Superior temporal gyrus (tissue), 1 donor: ENCODE data around the gene TRMT1.
"Not testable (repeated sequence)": the region's sequence is repeated elsewhere in the genome, so short reads cannot be mapped to it uniquely, and the experiment has no call there.

Experiments used
- DNase-seq: peaks from one replicate; pipeline ENCODE4 v3.0.0-alpha.2; 2016; ENCODE audit errors: extremely low spot score

Gene TRMT1

DNA sequence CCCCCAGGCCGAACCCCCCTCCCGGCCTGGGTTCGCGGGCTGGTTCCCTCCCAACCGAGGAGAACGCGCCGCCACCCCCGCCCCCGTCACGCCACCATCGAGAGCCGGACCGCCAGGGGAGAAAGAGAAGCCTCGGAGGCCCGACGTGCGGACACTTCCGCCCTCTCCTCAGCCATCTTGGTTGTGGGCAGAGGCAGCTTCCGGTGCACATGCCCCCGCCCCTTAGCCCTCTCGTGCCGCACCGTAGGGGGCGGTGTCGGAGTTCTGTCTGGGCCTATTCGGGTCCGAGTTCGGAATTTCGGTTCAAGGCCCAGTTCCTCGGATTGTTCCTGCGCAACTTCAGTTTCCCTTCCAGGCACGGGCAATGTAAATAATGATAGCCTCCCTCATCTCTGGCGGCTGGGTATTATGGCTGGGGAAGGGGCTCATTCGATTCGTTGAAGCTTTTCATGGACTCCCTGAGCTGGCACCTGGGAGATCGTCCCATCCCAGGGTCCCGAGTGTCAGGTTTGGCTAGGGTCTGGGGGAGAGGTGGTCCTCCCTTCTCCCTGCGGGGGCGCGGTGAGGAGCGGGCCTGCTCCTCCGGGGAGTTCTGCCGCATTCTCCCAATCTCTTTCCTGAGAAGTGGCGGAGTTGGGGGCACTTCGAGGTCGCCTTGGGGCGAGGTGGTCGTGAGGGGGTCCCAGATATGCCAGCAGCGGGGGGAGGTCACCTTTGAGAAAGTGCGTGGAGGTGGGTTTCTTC lies 33.8 kb upstream of the TRMT1 start, which contains the start of the genes IER2 and STX10:
TSS of gene IER2 (plus strand) at position 225 of the 744 bp plus-strand sequence. CDS start 2,776 bp downstream, outside the sequence.
TSS of gene STX10 (minus strand) at position 189 of the 744 bp plus-strand sequence. CDS start 202 bp downstream, outside the sequence.
- peak; percentile 97 for DNase-seq

- DNase-seq: no peak
Observed at GRCh38 chr19:13149628-13150186, 33.2 kb upstream of the TRMT1 start.

- not testable (repeated sequence) for DNase-seq
Observed at GRCh38 chr19:13149173-13149627, 32.7 kb upstream of the TRMT1 start.

GRCh38 chr19:13146763-13147563 lies 30.4 kb upstream of the TRMT1 start:
- DNase-seq: no peak

- DNase-seq: no peak
Observed at GRCh38 chr19:13139633-13140311, 23.2 kb upstream of the TRMT1 start.

- no peak for DNase-seq
Observed at GRCh38 chr19:13138916-13139198, 22.3 kb upstream of the TRMT1 start.

DNA sequence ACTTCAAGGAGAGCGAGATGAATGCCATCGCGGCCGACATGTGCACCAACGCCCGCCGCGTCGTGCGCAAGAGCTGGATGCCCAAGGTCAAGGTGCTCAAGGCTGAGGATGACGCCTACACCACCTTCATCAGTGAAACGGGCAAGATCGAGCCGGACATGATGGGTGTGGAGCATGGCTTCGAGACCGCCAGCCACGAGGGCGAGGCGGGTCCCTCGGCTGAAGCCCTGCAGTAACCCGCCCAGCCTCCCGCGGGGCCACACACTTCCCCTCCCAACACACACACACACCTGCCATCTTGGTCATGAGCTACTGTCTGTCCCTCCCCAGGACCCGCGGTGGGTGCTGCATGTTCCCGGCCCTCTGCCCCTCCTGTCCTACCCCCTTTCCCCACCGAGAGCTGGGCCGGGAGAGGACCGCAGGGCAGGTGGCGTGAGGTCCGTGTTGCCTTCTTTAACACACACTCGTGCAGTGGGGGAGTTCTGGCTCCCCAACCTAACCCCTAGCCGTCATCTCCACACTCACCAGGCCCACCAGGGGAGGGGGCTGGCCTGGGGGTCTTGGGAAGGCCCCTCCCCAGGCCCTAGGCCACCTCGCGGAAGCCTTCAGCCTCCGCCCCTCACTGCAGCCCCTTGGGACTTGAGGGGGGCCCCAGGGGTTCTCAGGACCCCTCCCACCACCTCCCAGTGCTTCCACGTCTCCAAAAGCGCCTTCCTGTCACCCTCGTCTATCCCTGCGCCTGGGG lies 21.8 kb upstream of the TRMT1 start:
- no peak for DNase-seq

- DNase-seq: no peak
Observed at GRCh38 chr19:13137290-13137794, 20.8 kb upstream of the TRMT1 start.

GRCh38 chr19:13135068-13136062 lies 18.8 kb upstream of the TRMT1 start:
- DNase-seq: peak; percentile 12

DNA sequence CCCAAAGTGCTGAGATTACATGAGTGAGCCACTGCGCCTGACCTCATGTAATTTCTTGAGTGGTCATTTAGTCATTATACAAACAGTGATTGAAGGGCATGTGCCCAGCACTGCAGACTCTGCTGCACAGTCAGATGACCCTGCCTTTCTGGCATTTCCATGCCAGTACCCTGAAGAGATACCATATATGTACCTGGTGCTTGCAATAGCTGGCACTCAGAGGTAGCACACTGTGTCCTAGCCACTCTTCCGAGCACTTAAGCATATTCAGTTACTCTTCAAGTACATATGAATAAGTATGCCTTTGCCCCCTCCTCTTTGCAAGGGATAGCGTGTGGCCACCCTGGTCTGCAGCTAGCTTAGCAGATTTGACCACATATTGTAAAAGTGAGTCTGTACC lies 18.1 kb upstream of the TRMT1 start:
- DNase-seq: peak; percentile 5

DNA sequence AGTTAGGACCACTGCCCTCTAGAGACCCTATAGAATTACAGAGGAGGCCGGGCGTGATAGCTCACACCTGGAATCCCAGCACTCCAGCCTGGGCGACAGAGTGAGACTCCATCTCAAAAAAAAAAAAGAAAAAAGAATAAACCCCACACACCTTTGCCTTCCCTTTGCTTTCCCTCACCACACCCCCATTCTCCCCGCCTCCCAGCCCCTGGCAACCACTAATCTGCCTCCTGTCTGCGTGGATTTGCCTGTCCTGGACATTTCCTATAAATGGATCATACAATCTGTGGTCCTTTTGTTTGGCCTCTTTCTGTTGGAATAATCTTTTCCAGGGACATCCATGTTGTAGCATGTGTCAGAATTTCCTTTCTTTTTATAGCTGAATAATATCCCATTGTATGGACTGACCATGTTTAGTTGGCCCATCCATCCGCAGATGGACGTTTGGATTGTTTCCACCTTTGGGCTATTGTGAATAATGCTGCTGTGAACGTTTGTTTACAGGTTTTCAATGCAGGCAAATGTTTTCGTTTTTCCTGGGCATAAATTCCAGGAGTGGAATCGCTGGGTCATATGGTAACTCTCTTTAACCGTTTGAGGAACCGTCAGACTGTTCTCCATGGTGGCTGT lies 16.8 kb upstream of the TRMT1 start:
- DNase-seq: peak; percentile 85

DNA sequence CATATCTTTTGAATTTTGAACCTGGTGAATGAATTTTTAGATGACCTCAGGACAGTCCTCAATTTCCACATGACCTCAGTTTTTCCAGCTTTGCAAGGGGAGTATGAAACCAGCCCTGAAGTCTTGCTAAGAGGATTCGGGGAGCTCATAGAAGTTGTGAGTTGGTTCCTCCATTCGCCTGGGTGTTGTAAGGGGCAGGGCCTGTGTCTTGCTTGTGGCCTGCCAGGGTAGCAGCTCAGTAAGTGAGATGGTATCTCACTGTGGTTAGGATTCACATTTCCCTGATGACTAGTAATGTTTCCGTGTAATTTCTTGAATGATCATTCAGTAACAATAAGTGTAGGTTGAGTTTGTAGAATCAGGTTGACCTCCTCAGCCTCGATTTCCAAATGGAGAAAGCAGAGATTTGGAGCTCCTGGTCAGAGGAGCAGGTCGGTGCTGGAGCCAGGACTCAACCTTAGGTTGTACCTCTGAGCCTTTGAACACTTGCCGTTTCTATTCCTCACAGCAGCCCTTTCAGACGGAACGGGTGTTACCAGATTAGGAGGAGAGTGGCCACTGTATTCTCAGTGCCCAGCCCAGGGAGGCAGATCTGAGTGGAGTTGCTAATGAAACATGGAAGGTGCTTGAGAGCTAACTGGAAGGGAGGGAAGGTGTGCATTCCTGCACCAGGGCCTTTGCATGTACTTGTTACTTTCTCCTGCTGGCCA lies 16.1 kb upstream of the TRMT1 start:
- DNase-seq: no peak

DNA sequence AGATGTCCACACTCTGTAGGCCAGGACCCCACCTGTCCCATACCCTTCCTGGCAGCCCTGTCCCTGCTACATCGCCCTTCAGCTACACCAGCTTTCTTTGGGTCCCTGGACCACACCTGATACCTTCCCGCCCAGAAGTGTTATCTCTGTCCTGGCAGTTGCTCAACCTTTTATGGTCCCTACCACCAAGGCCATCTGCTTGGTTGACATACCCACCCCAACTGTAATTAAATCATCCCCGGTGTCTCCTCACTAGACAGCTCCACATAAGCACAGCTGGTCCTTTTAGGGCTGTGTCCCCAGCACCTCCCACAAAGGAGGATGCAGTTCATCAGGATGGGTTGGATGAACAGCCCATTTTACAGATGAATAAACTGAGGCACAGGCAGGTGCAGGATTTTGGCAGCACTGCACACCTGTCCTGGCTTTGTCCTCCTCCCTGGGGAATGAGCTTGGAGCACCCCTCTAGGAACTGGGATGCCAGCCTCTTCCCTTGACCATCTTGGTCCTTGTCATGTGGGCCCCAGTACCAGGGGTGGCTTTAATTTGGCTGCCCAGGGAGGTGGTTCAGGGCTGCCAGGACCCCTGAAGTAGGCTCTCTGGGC lies 14.4 kb upstream of the TRMT1 start:
- DNase-seq: no peak

DNA sequence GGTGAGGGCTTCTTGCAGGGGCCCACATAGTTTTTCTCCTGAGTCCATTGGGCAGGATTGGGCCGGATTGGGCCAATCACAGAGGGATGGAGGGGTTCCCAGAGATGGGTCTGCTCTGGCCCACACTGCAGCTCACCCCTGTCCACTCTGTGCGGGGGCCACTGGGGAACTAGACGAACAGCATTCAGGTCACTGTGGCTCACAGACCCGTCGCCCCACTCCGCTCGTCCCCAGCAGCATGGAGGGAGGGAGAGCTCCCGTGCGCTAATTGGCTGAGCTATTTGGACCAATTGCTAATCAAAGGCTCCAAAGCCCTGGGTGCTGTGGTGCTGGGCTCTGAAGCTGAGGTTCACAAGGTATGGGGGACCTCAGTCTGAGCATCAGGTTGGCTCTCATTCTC lies 12.8 kb upstream of the TRMT1 start:
- no peak for DNase-seq

GRCh38 chr19:13128583-13128982 lies 12.0 kb upstream of the TRMT1 start:
- no peak for DNase-seq

DNA sequence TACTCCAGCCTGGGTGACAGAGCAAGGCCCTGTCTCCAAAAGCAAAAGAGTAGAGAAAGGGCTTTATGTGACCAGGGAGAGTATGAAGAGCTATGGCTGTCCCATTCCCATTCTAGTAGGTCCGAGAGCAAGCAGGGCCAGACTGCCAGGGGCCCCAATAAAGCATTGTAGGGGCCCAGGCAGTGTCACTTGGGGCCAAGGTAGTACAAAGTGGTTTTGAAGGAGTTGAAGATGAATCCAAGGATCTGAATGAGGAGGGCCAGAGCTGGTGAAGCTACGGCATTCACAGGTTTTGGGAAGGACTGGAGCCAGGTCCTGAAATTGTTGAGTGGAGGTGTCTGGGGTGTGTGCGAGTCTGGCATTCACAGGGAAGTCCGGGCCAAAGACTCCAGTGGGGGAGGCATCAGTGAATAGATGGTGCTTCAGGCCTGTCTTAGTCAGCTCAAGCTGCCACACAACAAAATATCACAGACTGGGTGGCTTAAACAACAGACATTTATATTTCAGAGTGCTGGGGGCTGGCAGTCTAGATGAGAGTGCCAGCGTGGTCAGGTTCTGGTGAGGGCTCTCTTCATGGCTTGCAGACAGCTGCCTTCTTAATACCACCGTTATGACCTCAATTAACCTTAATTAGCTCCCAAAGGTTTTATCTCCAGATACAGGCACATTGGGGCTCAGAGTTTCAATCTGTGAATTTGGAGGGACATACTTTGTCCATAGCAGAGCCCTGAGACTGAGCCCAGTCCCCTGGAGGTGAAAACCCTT lies 11.5 kb upstream of the TRMT1 start:
- DNase-seq: no peak

GRCh38 chr19:13127051-13127450 lies 10.5 kb upstream of the TRMT1 start:
- no peak for DNase-seq
